ENCODE measurements around the gene SLITRK3. TPM values are rescaled to one million over a fixed set of nuclear protein-coding genes. Genes with fewer than 3 reads are reported as not detected.
"Not testable (repeated sequence)": the region's sequence is repeated elsewhere in the genome, so short reads cannot be mapped to it uniquely, and the experiment has no call there.

Gene SLITRK3
- total RNA-seq, 1 donor from 2014 or later, result not detected

- Mint-ChIP-seq H3K36me3 (ENCODE audit: low read depth, unreplicated experiment) (no peaks in the 10 kb centered on the region), H3K4me3 (ENCODE audit: unreplicated experiment) (no peak overlapping the region), H3K27me3 (ENCODE audit: unreplicated experiment) (no peaks in the 10 kb centered on the region), H3K9me3 (ENCODE audit: unreplicated experiment) (no peaks in the 10 kb centered on the region), H3K27ac (ENCODE audit: unreplicated experiment) (no peak overlapping the region), H3K4me1 (ENCODE audit: unreplicated experiment) (peaks cover 11% of the 10 kb centered on the region)
- TF ChIP-seq, protein P1, sequence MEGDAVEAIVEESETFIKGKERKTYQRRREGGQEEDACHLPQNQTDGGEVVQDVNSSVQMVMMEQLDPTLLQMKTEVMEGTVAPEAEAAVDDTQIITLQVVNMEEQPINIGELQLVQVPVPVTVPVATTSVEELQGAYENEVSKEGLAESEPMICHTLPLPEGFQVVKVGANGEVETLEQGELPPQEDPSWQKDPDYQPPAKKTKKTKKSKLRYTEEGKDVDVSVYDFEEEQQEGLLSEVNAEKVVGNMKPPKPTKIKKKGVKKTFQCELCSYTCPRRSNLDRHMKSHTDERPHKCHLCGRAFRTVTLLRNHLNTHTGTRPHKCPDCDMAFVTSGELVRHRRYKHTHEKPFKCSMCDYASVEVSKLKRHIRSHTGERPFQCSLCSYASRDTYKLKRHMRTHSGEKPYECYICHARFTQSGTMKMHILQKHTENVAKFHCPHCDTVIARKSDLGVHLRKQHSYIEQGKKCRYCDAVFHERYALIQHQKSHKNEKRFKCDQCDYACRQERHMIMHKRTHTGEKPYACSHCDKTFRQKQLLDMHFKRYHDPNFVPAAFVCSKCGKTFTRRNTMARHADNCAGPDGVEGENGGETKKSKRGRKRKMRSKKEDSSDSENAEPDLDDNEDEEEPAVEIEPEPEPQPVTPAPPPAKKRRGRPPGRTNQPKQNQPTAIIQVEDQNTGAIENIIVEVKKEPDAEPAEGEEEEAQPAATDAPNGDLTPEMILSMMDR (IDR thresholded peaks at IDR 0.05; ENCODE audit: unreplicated experiment), result no peak
- DNase-seq (ENCODE audit: low spot score), result no peak
Observed at GRCh38 chr3:165156757-165157420, 39.3 kb downstream of the SLITRK3 start.

- TF ChIP-seq, protein P1 (IDR thresholded peaks at IDR 0.05; ENCODE audit: unreplicated experiment), result no peak
- H3K36me3 Mint-ChIP-seq (ENCODE audit: low read depth, unreplicated experiment), result no peaks in the 10 kb centered on the region
- DNase-seq (ENCODE audit: low spot score), result no peak
- H3K27me3 Mint-ChIP-seq (ENCODE audit: unreplicated experiment), result no peaks in the 10 kb centered on the region
- H3K4me3 Mint-ChIP-seq (ENCODE audit: unreplicated experiment), result no peak overlapping the region
- H3K9me3 Mint-ChIP-seq (ENCODE audit: unreplicated experiment), result no peaks in the 10 kb centered on the region
- H3K4me1 Mint-ChIP-seq (ENCODE audit: unreplicated experiment), result no peaks in the 10 kb centered on the region
- no peak overlapping the region for H3K27ac Mint-ChIP-seq (ENCODE audit: unreplicated experiment)
Observed at GRCh38 chr3:165148876-165149441, 47.2 kb downstream of the SLITRK3 start.

GRCh38 chr3:165144271-165144670 is 51.9 kb downstream of the SLITRK3 start:
- no peak overlapping the region for H3K4me3 Mint-ChIP-seq (ENCODE audit: unreplicated experiment)
- peaks cover 2% of the 10 kb centered on the region for H3K27me3 Mint-ChIP-seq (ENCODE audit: unreplicated experiment)
- H3K9me3 Mint-ChIP-seq (ENCODE audit: unreplicated experiment), result no peaks in the 10 kb centered on the region
- H3K36me3 Mint-ChIP-seq (ENCODE audit: low read depth, unreplicated experiment), result no peaks in the 10 kb centered on the region
- no peaks in the 10 kb centered on the region for H3K4me1 Mint-ChIP-seq (ENCODE audit: unreplicated experiment)
- TF ChIP-seq, protein P1 (IDR thresholded peaks at IDR 0.05; ENCODE audit: unreplicated experiment), result no peak
- no peak for DNase-seq (ENCODE audit: low spot score)
- H3K27ac Mint-ChIP-seq (ENCODE audit: unreplicated experiment), result no peak overlapping the region

GRCh38 chr3:165139918-165140317 is 56.3 kb downstream of the SLITRK3 start:
- not testable (repeated sequence) for H3K4me3 Mint-ChIP-seq (ENCODE audit: unreplicated experiment); H3K27ac Mint-ChIP-seq (ENCODE audit: unreplicated experiment); H3K9me3 Mint-ChIP-seq (ENCODE audit: unreplicated experiment); H3K36me3 Mint-ChIP-seq (ENCODE audit: low read depth, unreplicated experiment); H3K4me1 Mint-ChIP-seq (ENCODE audit: unreplicated experiment); DNase-seq (ENCODE audit: low spot score); H3K27me3 Mint-ChIP-seq (ENCODE audit: unreplicated experiment)

Other genes with a start within 250 kb of the SLITRK3 start
- not detected for gene SI, start 117.9 kb downstream of the SLITRK3 start, total RNA-seq (ENCODE audit: unreplicated experiment)